RWPE2 (cell line): Measurements from ENCODE around the gene DPYSL4.

Experiments
- ATAC-seq: fragments of 200-7000 bp; cut with Tn5 transposase; 3 replicates; pipeline ENCODE4 v1.9.1; 2021; ENCODE audit warnings: low read depth
- DNase-seq: peaks from one replicate; pipeline ENCODE4 v3.0.0-alpha.2; 2020; ENCODE audit warnings: low spot score
- H3K27ac ChIP-seq: fragments of 450-650 bp; 2 replicates; pipeline ENCODE4 v1.5.1; 2017; ENCODE audit warnings: mild to moderate bottlenecking; ENCODE audit not compliant: poor library complexity, severe bottlenecking
- H3K27me3 ChIP-seq: fragments of 250-450 bp; sonication (Bioruptor Pico); 2 replicates; pipeline ENCODE4 v1.5.1; 2021; ENCODE audit warnings: mild to moderate bottlenecking, moderate library complexity; ENCODE audit not compliant: insufficient read depth, poor library complexity, severe bottlenecking
- H3K36me3 ChIP-seq: fragments of 250-450 bp; sonication (Bioruptor Pico); 2 replicates; pipeline ENCODE4 v1.5.1; 2020; ENCODE audit warnings: low read depth, mild to moderate bottlenecking, moderate library complexity
- H3K4me1 ChIP-seq: fragments of 250-450 bp; sonication (Bioruptor Pico); 2 replicates; pipeline ENCODE4 v1.5.1; 2021; ENCODE audit warnings: mild to moderate bottlenecking, moderate library complexity; ENCODE audit not compliant: insufficient read depth, poor library complexity, severe bottlenecking
- H3K4me3 ChIP-seq: fragments of 250-450 bp; sonication (Bioruptor Pico); 2 replicates; pipeline ENCODE4 v1.5.1; 2021; ENCODE audit warnings: mild to moderate bottlenecking, moderate library complexity; ENCODE audit not compliant: severe bottlenecking
- H3K9me3 ChIP-seq: fragments of 250-450 bp; sonication (Bioruptor Pico); 2 replicates; pipeline ENCODE4 v1.5.1; 2021; ENCODE audit warnings: mild to moderate bottlenecking, moderate library complexity; ENCODE audit not compliant: severe bottlenecking
- TF ChIP-seq, protein P1 (sequence below): fragments of 450-650 bp; IDR thresholded peaks from one replicate; pipeline ENCODE4 v1.5.1; 2017; ENCODE audit warnings: mild to moderate bottlenecking, moderate library complexity; ENCODE audit not compliant: poor library complexity, severe bottlenecking

The DPYSL4 gene

DNA sequence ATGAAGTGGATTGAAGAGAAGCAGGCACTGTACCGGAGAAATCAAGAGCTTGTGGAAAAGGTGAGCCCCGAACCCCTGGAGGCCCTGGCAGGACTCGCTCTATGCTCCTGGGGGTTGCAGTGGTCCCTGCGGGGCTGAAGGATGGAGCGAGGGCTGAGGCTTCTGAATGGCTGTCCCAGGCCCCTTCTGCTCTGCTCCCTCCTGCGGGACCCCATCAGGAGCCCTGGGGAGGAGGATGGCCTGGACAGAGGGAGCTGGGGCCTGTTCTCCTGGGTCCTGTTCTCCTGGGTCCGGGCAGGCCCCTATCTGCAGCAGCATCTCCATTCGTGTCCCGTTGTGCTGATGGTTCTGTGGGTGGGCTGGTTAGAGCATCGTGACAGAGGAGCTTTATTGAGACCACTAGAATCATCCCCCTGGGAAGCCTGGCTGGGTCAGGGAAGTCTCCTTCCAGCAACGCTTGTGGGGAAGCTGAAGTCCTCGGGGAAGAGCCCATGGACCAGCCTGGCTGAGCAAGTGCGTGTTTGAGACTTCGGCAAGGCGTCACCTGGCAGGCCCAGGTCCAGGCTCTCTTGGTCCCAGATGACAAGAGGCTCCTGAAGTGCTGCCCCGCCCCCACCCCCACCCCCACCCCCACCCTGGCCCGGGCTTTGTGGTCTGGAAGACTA lies 41.1 kb upstream of the DPYSL4 start:
- no peak overlapping the region for H3K27ac ChIP-seq
- no peaks in the 10 kb centered on the region for H3K27me3 ChIP-seq
- TF ChIP-seq, protein P1, sequence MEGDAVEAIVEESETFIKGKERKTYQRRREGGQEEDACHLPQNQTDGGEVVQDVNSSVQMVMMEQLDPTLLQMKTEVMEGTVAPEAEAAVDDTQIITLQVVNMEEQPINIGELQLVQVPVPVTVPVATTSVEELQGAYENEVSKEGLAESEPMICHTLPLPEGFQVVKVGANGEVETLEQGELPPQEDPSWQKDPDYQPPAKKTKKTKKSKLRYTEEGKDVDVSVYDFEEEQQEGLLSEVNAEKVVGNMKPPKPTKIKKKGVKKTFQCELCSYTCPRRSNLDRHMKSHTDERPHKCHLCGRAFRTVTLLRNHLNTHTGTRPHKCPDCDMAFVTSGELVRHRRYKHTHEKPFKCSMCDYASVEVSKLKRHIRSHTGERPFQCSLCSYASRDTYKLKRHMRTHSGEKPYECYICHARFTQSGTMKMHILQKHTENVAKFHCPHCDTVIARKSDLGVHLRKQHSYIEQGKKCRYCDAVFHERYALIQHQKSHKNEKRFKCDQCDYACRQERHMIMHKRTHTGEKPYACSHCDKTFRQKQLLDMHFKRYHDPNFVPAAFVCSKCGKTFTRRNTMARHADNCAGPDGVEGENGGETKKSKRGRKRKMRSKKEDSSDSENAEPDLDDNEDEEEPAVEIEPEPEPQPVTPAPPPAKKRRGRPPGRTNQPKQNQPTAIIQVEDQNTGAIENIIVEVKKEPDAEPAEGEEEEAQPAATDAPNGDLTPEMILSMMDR = no peak
- no peak for DNase-seq
- H3K9me3 ChIP-seq = no peaks in the 10 kb centered on the region
- no peak for ATAC-seq
- no peaks in the 10 kb centered on the region for H3K36me3 ChIP-seq
- no peak overlapping the region for H3K4me3 ChIP-seq
- no peaks in the 10 kb centered on the region for H3K4me1 ChIP-seq

DNA sequence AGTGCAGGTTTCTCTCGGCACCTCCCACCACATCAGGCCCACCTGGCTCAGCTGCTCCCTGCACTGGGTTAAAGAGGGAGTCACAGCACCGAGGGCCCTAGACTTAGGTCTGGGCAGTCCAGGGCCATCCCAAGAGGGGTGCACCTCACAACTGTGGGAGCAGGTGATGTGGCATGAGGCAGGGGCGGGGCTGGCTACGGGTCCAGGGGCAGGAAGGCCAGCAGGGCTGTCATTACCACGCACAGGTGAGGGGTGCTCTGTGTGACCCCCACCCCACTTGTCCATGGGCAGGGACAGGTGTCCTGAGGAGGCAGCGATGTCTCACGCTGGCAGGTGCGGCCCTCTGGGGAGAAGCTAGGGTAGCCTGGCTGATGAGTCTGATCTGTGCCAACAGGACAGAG lies 40.5 kb upstream of the DPYSL4 start:
- peak; percentile 58 for DNase-seq
- no peaks in the 10 kb centered on the region for H3K36me3 ChIP-seq
- no peaks in the 10 kb centered on the region for H3K4me1 ChIP-seq
- H3K4me3 ChIP-seq = no peak overlapping the region
- TF ChIP-seq, protein P1 = no peak
- H3K27me3 ChIP-seq = no peaks in the 10 kb centered on the region
- ATAC-seq = no peak
- no peak overlapping the region for H3K27ac ChIP-seq
- no peaks in the 10 kb centered on the region for H3K9me3 ChIP-seq

DNA sequence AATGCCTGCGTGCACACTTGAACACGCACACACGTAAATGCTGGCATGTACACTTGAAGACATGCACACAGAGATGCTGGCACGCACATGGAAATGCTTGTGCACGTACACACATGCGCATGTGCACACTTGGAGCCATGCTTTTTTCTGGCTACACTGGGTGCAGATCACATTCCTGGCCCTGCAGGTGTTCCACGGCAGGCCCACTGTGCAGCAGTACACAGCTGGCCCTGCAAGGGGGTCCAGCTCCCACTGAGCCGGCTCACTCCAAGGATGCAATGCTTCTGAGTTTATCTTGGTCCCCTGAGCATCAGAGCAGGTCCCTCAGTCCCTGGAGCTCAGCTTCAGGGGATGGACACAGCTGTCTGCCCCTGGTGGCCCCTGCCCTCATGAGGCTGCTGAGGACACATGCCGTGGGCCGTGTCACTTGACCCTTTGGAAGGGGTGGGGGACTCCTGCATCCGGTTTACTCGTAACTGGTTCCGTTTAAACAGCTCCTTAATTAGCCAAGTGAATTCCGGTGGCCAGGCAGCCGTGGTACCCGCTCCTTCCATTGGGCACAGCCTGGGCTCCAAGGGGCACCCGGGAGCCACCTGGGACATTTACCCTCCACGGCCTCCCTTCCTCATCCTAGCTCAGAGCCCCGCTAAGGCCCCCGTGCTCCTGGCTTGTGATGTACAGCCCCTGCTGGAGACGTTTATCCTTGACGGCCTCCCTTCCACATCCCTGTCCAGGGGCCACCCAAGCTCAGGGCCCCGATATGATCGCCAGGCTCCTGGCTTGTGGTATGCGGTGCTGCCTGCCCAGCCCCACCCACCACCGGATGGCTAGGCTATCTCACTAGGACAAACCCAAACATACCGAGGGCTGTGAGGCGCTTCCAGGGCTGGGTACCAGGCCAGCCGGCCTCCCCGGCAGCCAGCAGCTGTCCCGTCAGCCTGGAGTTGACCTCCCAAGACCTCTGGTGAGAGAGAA lies 39.5 kb upstream of the DPYSL4 start:
- DNase-seq = peak; percentile 46
- Histone ChIP-seq H3K36me3 (no peaks in the 10 kb centered on the region), H3K9me3 (no peaks in the 10 kb centered on the region), H3K4me1 (no peaks in the 10 kb centered on the region), H3K27ac (no peak overlapping the region), H3K4me3 (no peak overlapping the region), H3K27me3 (no peaks in the 10 kb centered on the region)
- no peak for ATAC-seq
- TF ChIP-seq, protein P1 = no peak

DNA sequence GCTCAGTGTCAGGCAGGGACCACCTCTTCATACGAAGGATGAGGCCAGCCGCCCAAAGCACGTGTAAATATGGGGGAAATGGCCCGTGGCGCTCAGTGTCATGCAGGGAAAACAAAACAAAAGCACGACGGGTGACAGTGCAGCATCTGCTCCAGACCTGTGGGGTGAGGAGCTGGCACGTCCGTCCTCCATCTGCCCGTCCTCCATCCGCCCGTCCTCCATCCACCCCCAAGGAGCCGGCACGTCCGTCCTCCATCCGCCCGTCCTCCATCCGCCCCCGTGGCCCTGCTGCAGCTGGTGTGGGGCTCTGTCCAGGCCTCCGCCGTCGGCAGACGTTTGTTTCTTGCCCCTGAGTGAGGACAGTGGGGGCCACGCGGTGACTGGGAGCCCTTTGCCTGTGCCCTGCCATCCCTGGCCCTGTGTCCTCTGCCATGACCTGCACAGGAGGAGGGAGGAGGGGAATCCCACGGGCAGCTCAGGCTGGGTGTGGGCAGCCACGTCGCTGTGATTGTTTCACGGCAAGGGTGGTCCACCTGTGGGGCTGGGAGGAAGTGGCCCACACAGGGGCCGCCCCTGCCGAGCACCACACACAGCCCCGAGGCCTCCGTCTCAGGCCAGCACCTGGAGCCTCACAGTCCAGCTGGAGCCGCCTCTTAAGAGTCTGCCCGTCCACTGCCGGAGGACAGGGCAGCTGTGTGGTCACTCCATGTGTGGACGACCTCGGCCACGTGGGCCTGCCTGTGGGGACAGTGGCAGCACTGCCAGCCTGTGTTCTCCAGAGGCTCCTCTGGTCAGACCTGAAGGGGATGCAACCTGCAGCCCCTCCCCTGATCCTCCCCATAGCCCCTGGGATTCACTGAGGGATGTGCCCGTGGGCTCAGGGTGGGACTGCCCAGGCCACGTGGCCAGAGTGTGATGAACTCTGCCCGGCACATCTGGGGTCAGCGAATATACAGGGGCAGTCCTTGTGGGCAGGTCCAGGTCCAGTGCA lies 38.2 kb upstream of the DPYSL4 start:
- H3K9me3 ChIP-seq = no peaks in the 10 kb centered on the region
- TF ChIP-seq, protein P1 = no peak
- no peak overlapping the region for H3K27ac ChIP-seq
- H3K36me3 ChIP-seq = no peaks in the 10 kb centered on the region
- DNase-seq (peak; percentile 50), ATAC-seq (no peak)
- no peak overlapping the region for H3K4me3 ChIP-seq
- H3K4me1 ChIP-seq = no peaks in the 10 kb centered on the region
- H3K27me3 ChIP-seq = no peaks in the 10 kb centered on the region
